NK-92 treated with Interleukin-12 subunit alpha and Interleukin-12 subunit beta, amount 100 ng/mL, for 24 hours (cell line): ENCODE measurements around the gene CDC42BPA.

Experiments
- DNase-seq: peaks from one replicate; lab custom pipeline; 2025; lab: John Stamatoyannopoulos, UW

Gene CDC42BPA

DNA sequence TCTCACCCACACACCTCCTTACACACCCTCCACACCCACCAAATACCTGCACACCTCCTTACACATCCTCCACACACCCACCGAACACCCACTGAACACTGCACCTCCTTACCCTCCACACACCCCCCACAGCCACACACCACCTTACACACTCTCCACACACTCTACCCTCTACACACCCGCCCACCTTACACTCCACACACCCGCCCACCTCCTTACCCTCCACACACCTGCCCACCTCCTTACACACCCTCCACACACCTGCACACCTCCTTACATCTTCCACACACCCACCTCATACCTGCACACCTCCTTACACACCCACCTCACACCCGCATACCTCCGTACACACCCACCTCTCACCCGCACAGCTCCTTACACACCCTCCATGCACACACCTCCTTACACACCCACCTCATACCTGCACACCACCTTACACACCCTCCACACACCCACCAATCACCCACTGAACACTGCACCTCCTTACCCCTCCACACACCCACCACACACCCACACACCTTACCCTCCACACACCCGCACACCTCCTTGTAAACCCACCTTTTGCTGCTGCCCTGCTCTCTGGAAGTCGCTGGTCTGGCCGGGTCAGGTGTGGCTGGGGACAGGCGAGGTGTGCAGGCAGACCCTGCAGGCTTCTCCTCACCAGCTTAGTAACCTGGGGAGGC lies 339.7 kb downstream of the CDC42BPA start:
- no peak for DNase-seq

GRCh38 chr1:226977643-226978431 lies 340.5 kb downstream of the CDC42BPA start:
- no peak for DNase-seq

DNA sequence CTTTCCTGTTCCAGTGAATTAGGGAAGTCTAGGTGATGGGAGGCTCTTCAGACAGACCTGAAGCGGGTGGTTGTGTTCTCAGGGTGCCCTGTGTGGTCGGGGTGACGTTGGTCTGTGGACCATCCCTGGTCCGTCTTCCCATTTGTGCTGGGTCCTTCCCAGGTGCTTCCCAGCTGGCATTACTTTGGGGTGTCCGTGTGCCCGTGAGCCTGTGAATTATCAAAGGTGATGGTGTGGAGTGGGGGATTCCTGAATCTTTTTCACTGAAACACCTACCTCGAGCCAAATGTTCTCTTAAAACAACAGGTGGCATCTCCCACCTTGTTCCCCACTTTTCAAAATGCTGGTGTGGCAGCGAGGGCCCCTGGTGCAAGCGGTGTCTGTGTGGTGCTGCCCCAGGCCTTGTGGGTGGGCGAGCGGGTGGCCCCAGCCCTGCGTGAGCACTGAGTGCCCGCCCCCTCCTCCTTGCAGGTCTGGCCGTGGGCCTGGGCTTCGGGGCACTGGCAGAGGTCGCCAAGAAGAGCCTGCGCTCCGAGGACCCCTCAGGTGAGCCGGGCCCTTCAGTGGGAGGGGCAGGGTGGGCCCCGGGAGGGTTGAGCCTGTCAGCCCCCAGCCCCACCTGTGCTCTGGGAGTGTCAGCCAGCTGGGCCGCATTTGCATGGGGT lies 341.2 kb downstream of the CDC42BPA start:
- no peak for DNase-seq

GRCh38 chr1:226976276-226976977 lies 341.9 kb downstream of the CDC42BPA start:
- DNase-seq = no peak

DNA sequence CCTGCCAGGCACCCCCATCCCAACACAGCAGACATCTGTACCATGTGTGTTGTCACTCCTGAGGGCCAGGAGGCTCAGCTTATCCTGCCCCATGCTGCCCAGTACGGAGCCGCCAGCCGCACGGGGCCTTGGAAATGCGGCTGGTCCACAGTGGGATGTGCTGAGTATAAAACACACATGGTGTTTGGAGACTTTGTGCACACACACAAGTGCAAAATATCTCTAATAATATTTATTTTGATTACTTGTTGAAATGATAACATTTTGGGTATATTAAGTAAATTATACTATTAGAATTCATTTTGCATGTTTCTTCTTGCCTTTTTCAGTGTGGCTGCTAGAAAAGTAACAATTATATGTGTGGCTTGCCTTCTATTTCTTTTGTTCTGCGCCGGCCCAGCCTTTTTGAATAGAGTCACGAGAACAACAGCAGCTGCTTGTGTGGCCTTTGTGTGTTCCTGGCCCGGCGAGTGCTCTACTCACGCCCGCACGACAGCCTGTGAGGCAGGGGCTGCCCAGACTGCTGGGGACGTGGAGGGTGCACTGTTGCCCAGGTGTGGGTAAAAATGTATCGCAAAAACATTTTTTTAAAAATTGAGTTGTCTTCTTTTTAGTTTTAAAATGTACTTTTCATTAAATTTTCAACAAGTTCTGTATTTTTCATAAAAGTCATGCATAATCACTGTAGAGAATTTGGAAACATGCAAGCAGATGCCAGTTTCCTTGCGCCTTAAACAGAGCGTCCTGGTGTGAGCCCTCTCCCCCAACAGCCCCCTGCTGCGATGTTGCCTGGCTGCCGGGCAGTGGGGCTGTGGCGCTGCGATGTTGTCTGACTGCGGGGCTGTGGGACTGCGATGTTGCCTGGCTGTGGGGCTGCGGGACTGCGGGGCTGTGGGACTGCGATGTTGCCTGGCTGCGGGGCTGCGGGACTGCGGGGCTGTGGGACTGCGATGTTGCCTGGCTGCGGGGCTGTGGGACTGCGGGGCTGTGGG lies 342.7 kb downstream of the CDC42BPA start:
- DNase-seq = no peak

- DNase-seq = no peak
Observed at GRCh38 chr1:226974544-226975258, 343.6 kb downstream of the CDC42BPA start.

GRCh38 chr1:226973898-226974543 lies 344.3 kb downstream of the CDC42BPA start:
- no peak for DNase-seq

GRCh38 chr1:226973371-226973897 lies 344.9 kb downstream of the CDC42BPA start:
- DNase-seq = no peak

GRCh38 chr1:226972931-226973330 lies 345.4 kb downstream of the CDC42BPA start:
- no peak for DNase-seq

DNA sequence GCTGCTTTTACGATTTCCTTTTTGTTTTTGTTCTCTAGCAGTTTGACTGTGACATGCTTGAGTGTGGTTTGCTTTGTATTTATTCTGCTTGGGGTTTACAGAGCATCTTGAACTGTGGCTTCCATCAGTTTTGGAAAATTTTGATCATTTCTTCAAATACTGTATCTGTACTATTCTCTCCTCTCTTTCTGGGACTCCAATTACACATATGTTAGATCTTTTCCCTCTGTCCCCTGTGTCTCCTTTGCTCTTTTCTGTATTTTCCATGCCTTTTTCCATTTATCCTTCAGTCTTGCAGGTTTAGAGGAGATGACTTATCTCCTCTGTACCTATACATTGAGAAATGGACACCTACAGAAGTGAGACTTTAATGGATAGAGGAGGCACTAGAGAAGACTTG lies 346.5 kb downstream of the CDC42BPA start:
- no peak for DNase-seq

DNA sequence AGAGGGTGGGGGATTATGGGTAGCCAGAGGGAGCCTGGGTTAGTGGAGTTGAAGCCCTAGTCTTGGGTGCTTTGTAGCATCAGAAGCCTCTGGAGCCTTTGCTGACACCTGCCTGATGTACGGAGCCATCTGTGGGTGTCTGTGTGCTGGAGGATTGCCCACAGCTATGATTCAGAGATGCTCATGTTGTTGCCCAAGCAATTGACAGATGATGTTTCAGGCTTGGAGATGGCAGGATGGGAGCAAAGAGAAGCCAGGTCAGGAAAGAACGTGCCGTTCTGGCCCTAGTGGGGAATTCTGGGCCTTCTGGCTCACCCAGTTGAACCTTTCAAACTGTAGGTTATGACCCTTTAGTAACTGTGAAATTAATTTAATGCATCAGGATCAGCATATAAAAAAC lies 350.6 kb downstream of the CDC42BPA start:
- no peak for DNase-seq

GRCh38 chr1:226966683-226967082 lies 351.6 kb downstream of the CDC42BPA start:
- DNase-seq = no peak

GRCh38 chr1:226965581-226966440 lies 352.5 kb downstream of the CDC42BPA start:
- no peak for DNase-seq

GRCh38 chr1:226964611-226965486 lies 353.4 kb downstream of the CDC42BPA start:
- DNase-seq = no peak

GRCh38 chr1:226964068-226964425 lies 354.2 kb downstream of the CDC42BPA start:
- DNase-seq = no peak

GRCh38 chr1:226962421-226963391 lies 355.6 kb downstream of the CDC42BPA start:
- DNase-seq = no peak
